Measurements from ENCODE around the gene RABL6. TPM values are rescaled to one million over a fixed set of nuclear protein-coding genes. Genes with fewer than 3 reads are reported as not detected.
"Not testable (repeated sequence)": the region's sequence is repeated elsewhere in the genome, so short reads cannot be mapped to it uniquely, and the experiment has no call there.

RABL6 gene
- total RNA-seq, 1 donor from 2014 or later, result 198 TPM

DNA sequence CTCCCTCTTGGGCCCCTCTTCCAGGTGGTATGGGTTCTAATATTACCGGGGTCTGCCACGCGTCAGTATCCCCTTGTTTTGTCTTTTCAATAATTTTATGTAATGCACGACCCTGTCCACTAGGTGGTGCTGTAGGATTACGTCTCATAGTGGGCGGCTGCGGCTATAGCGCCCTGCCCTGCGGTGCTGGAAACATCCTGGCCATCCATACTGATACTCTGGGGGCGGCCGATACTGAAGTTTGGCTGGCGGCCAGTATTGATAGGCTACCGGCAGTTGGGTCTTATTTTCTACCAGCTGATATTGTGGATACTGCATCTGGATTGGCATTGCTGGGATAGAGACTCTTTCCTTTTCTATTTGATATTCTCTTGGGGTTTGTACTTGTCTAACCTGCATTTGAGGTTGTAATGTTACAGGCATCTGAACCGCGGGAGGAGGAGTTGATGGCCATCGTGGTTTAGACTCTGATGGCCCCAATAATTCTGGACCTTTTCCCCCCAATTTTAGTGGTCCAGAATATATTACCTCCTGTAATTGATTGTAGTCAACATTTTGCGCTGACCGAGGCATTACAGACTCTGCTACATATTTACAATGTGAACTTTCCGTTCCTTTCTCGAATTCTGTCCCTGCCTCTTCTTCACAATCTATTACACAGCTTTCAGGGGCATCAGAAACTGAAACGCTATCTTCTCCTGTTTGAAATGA lies 19.9 kb upstream of the RABL6 start:
- TF ChIP-seq, protein P1, sequence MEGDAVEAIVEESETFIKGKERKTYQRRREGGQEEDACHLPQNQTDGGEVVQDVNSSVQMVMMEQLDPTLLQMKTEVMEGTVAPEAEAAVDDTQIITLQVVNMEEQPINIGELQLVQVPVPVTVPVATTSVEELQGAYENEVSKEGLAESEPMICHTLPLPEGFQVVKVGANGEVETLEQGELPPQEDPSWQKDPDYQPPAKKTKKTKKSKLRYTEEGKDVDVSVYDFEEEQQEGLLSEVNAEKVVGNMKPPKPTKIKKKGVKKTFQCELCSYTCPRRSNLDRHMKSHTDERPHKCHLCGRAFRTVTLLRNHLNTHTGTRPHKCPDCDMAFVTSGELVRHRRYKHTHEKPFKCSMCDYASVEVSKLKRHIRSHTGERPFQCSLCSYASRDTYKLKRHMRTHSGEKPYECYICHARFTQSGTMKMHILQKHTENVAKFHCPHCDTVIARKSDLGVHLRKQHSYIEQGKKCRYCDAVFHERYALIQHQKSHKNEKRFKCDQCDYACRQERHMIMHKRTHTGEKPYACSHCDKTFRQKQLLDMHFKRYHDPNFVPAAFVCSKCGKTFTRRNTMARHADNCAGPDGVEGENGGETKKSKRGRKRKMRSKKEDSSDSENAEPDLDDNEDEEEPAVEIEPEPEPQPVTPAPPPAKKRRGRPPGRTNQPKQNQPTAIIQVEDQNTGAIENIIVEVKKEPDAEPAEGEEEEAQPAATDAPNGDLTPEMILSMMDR (conservative IDR thresholded peaks at IDR 0.05), result peak; percentile 95
- peak; percentile 75 for DNase-seq (ENCODE audit: low read depth, low spot score)
- Mint-ChIP-seq H3K9me3 (no peaks in the 10 kb centered on the region), H3K27ac (ENCODE audit: unreplicated experiment) (no peak overlapping the region), H3K27me3 (ENCODE audit: low read depth) (peaks cover 2% of the 10 kb centered on the region), H3K4me1 (peaks cover 31% of the 10 kb centered on the region), H3K36me3 (ENCODE audit: low read depth) (no peaks in the 10 kb centered on the region), H3K4me3 (no peak overlapping the region)

- not testable (repeated sequence) for H3K36me3 Mint-ChIP-seq (ENCODE audit: low read depth); H3K27ac Mint-ChIP-seq (ENCODE audit: unreplicated experiment); H3K4me3 Mint-ChIP-seq; DNase-seq (ENCODE audit: low read depth, low spot score); H3K9me3 Mint-ChIP-seq; H3K27me3 Mint-ChIP-seq (ENCODE audit: low read depth)
- peaks cover 36% of the 10 kb centered on the region for H3K4me1 Mint-ChIP-seq
Measured at GRCh38 chr9:136788644-136789522, 18.9 kb upstream of the RABL6 start.

GRCh38 chr9:136789523-136789937 lies 18.2 kb upstream of the RABL6 start:
- H3K9me3 Mint-ChIP-seq, result no peaks in the 10 kb centered on the region
- H3K27ac Mint-ChIP-seq (ENCODE audit: unreplicated experiment), result no peak overlapping the region
- peaks cover 36% of the 10 kb centered on the region for H3K4me1 Mint-ChIP-seq
- DNase-seq (ENCODE audit: low read depth, low spot score), result no peak
- TF ChIP-seq, protein P1 (conservative IDR thresholded peaks at IDR 0.05), result no peak
- no peaks in the 10 kb centered on the region for H3K36me3 Mint-ChIP-seq (ENCODE audit: low read depth)
- peaks cover 2% of the 10 kb centered on the region for H3K27me3 Mint-ChIP-seq (ENCODE audit: low read depth)
- H3K4me3 Mint-ChIP-seq, result no peak overlapping the region

DNA sequence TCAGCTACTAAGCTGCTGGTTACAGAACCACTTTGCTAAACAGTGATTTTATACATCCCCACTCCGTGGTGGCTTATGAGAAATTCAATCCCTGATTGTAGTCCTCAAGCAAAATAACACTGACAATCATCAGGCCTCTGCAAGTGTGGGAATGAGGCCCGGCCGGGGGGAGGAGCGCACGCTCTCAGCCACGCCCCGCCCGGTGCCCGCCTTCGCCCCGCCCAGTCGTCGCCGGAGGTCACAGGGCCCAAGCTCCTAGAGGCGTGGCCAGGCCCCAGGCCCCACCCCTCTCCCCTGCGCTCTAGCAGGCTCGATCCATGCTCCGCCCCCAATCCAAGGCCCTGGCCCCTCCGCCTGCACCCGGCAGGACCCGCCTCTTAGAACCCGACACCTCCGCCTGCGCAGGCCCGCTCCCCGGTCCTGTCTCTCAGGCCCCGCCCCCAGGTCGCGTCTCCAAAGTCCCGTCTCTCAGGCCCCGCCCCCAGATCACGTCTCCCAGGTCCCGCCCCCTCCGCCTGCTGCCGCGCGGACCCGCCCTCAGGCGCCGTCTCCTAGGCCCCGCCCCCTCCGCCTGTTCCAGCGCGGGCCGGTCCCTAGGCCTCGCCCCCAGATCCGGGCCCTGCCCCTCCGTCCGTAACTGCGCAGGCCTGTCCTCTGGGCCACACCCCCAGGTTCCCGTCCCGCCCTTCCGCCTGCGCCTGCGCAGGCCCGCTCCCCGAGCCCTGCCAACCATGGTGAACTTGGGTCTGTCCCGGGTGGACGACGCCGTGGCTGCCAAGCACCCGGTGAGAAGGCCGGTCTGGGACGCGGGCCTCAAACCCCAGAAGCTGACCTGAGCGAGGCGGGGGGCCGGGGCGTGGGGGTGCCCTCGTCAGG lies 16.9 kb upstream of the RABL6 start, which contains the start of gene TMEM141:
TSS of gene TMEM141 (plus strand) at position 705 of the 876 bp plus-strand sequence. CDS start at position 732, 27 bp downstream.
- peak within 1 kb of the TSS; percentile 86 for H3K4me3 Mint-ChIP-seq
- TF ChIP-seq, protein P1 (conservative IDR thresholded peaks at IDR 0.05), result no peak
- H3K27ac Mint-ChIP-seq (ENCODE audit: unreplicated experiment), result peak within 1 kb of the TSS; percentile 50
- no peaks in the 10 kb centered on the region for H3K36me3 Mint-ChIP-seq (ENCODE audit: low read depth)
- peak; percentile 100 for DNase-seq (ENCODE audit: low read depth, low spot score)
- H3K4me1 Mint-ChIP-seq, result peaks cover 31% of the 10 kb centered on the region
- peaks cover 2% of the 10 kb centered on the region for H3K27me3 Mint-ChIP-seq (ENCODE audit: low read depth)
- no peaks in the 10 kb centered on the region for H3K9me3 Mint-ChIP-seq

- Mint-ChIP-seq H3K4me1 (peaks cover 31% of the 10 kb centered on the region), H3K27ac (ENCODE audit: unreplicated experiment) (no peak overlapping the region), H3K27me3 (ENCODE audit: low read depth) (peaks cover 8% of the 10 kb centered on the region), H3K9me3 (no peaks in the 10 kb centered on the region), H3K4me3 (peak overlapping the region; percentile 86), H3K36me3 (ENCODE audit: low read depth) (no peaks in the 10 kb centered on the region)
- TF ChIP-seq, protein P1 (conservative IDR thresholded peaks at IDR 0.05), result peak; percentile 99
- peak; percentile 53 for DNase-seq (ENCODE audit: low read depth, low spot score)
Measured at GRCh38 chr9:136791516-136792276, 16.1 kb upstream of the RABL6 start.

Measured in neural crest cell (in vitro differentiated cells).